DMS114 treated with DMSO at 0.1 percent for 48 hours (cell line): Measurements from ENCODE around the gene GKN2.

Experiments
- DNase-seq: peaks from one replicate; lab custom pipeline; 2025; ENCODE audit not compliant: unreplicated experiment; lab: John Stamatoyannopoulos, UW

The GKN2 gene

GRCh38 chr2:68952887-68953521, at the start of gene GKN2:
GKN2 (minus strand) TSS chr2:68952893; CDS start chr2:68952861, 32 bp downstream.
- no peak for DNase-seq

- no peak for DNase-seq
Observed at GRCh38 chr2:69001879-69002278, 49.2 kb upstream of the GKN2 start.

- no peak for DNase-seq
Observed at GRCh38 chr2:68997401-68997800, 44.7 kb upstream of the GKN2 start.

GRCh38 chr2:68995916-68996315, 43.2 kb upstream of the GKN2 start:
- no peak for DNase-seq

- no peak for DNase-seq
Observed at GRCh38 chr2:68994864-68995263, 42.2 kb upstream of the GKN2 start.

GRCh38 chr2:68993660-68994059, 41.0 kb upstream of the GKN2 start:
- DNase-seq: no peak

GRCh38 chr2:68992933-68993332, 40.2 kb upstream of the GKN2 start:
- DNase-seq: no peak

- DNase-seq: no peak
Observed at GRCh38 chr2:68992341-68992740, 39.6 kb upstream of the GKN2 start.

GRCh38 chr2:68989035-68989434, 36.3 kb upstream of the GKN2 start:
- no peak for DNase-seq

GRCh38 chr2:68987021-68987503, 34.4 kb upstream of the GKN2 start:
- DNase-seq: no peak

- DNase-seq: no peak
Observed at GRCh38 chr2:68980956-68981355, 28.3 kb upstream of the GKN2 start.

GRCh38 chr2:68978098-68978497, 25.4 kb upstream of the GKN2 start:
- no peak for DNase-seq

- DNase-seq: no peak
Observed at GRCh38 chr2:68977453-68977852, 24.8 kb upstream of the GKN2 start.

- no peak for DNase-seq
Observed at GRCh38 chr2:68975844-68976243, 23.2 kb upstream of the GKN2 start.

GRCh38 chr2:68974946-68975665, 22.4 kb upstream of the GKN2 start:
- DNase-seq: no peak

- no peak for DNase-seq
Observed at GRCh38 chr2:68974251-68974650, 21.6 kb upstream of the GKN2 start, which contains the start of gene GKN1. GKN1 (plus strand) TSS chr2:68974636; CDS start chr2:68974678, 42 bp downstream.

- no peak for DNase-seq
Observed at GRCh38 chr2:68971591-68972231, 19.0 kb upstream of the GKN2 start.

GRCh38 chr2:68970566-68971265, 18.0 kb upstream of the GKN2 start:
- DNase-seq: no peak

GRCh38 chr2:68969736-68970490, 17.2 kb upstream of the GKN2 start:
- no peak for DNase-seq

- no peak for DNase-seq
Observed at GRCh38 chr2:68968221-68968620, 15.5 kb upstream of the GKN2 start.

- DNase-seq: no peak
Observed at GRCh38 chr2:68964282-68964681, 11.6 kb upstream of the GKN2 start.
